KMS-11 (cell line): ENCODE data around the gene DAAM2.

Experiments
- H2AFZ ChIP-seq: fragments of 200-600 bp; sonication (generic); 2 replicates; pipeline ENCODE4 v1.6.1; 2016; ENCODE audit warnings: antibody characterized with exemption, mixed run types, low read depth
- H3K27ac ChIP-seq: fragments of 200-600 bp; sonication (generic); 2 replicates; pipeline ENCODE4 v1.6.1; 2016; ENCODE audit warnings: mild to moderate bottlenecking, mixed run types
- H3K27me3 ChIP-seq: fragments of 200-600 bp; sonication (generic); 2 replicates; pipeline ENCODE4 v1.6.1; 2017; ENCODE audit warnings: mild to moderate bottlenecking, low read depth, mixed run types, moderate library complexity; ENCODE audit not compliant: insufficient read depth
- H3K36me3 ChIP-seq: fragments of 200-600 bp; sonication (generic); 2 replicates; pipeline ENCODE4 v1.6.1; 2017; ENCODE audit warnings: mild to moderate bottlenecking, mixed run types; ENCODE audit not compliant: insufficient read depth
- H3K4me1 ChIP-seq: fragments of 200-600 bp; sonication (generic); 2 replicates; pipeline ENCODE4 v1.6.1; 2016; ENCODE audit warnings: mild to moderate bottlenecking, low read depth, mixed run types; ENCODE audit not compliant: poor library complexity, severe bottlenecking
- H3K4me2 ChIP-seq: fragments of 200-600 bp; sonication (generic); 2 replicates; pipeline ENCODE4 v1.7.0; 2016; ENCODE audit warnings: mild to moderate bottlenecking, mixed run types
- H3K4me3 ChIP-seq: fragments of 200-600 bp; sonication (generic); IDR thresholded peaks from 2 replicates; pipeline ENCODE4 v1.6.1; 2017; ENCODE audit warnings: low read depth, low read length, mixed read lengths; ENCODE audit not compliant: insufficient read depth
- H3K79me2 ChIP-seq: fragments of 200-600 bp; sonication (generic); 2 replicates; pipeline ENCODE4 v1.6.1; 2016; ENCODE audit warnings: low read depth, mixed run types; ENCODE audit not compliant: insufficient read depth
- H3K9ac ChIP-seq: fragments of 200-600 bp; sonication (generic); 2 replicates; pipeline ENCODE4 v1.6.1; 2016; ENCODE audit warnings: mild to moderate bottlenecking, mixed run types
- H4K20me1 ChIP-seq: fragments of 200-600 bp; sonication (generic); 2 replicates; pipeline ENCODE4 v1.6.1; 2016; ENCODE audit warnings: mild to moderate bottlenecking, mixed run types; ENCODE audit not compliant: insufficient read depth
- TF ChIP-seq, protein P1 (sequence below): fragments of 200-600 bp; sonication (generic); conservative IDR thresholded peaks from 2 replicates; pipeline ENCODE4 v1.6.1; 2017; ENCODE audit warnings: low read depth, mild to moderate bottlenecking, antibody characterized with exemption, low read length, moderate library complexity, mixed read lengths

The DAAM2 gene

DNA sequence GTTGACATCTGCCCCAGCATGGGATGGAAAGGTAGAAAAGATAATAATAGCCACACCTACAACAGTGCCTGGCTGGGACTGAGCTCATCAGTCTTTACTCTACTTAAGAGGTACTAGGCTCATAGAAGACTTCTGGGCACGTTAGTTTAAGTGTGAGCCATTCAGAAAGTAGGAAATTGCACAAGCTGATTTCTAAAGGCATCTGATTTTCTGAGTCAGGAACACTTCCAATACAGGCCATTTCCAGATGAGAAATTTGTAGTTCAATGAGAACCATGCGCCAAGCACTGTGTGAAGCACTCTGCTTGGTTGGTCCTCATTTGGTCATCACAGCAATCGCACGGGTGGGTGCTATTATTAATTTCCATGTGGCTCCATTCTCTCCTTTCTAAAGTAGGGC, 99.8 kb downstream of the DAAM2 start:
- TF ChIP-seq, protein P1, sequence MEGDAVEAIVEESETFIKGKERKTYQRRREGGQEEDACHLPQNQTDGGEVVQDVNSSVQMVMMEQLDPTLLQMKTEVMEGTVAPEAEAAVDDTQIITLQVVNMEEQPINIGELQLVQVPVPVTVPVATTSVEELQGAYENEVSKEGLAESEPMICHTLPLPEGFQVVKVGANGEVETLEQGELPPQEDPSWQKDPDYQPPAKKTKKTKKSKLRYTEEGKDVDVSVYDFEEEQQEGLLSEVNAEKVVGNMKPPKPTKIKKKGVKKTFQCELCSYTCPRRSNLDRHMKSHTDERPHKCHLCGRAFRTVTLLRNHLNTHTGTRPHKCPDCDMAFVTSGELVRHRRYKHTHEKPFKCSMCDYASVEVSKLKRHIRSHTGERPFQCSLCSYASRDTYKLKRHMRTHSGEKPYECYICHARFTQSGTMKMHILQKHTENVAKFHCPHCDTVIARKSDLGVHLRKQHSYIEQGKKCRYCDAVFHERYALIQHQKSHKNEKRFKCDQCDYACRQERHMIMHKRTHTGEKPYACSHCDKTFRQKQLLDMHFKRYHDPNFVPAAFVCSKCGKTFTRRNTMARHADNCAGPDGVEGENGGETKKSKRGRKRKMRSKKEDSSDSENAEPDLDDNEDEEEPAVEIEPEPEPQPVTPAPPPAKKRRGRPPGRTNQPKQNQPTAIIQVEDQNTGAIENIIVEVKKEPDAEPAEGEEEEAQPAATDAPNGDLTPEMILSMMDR, result no peak
- no peak overlapping the region for H3K4me3 ChIP-seq

DNA sequence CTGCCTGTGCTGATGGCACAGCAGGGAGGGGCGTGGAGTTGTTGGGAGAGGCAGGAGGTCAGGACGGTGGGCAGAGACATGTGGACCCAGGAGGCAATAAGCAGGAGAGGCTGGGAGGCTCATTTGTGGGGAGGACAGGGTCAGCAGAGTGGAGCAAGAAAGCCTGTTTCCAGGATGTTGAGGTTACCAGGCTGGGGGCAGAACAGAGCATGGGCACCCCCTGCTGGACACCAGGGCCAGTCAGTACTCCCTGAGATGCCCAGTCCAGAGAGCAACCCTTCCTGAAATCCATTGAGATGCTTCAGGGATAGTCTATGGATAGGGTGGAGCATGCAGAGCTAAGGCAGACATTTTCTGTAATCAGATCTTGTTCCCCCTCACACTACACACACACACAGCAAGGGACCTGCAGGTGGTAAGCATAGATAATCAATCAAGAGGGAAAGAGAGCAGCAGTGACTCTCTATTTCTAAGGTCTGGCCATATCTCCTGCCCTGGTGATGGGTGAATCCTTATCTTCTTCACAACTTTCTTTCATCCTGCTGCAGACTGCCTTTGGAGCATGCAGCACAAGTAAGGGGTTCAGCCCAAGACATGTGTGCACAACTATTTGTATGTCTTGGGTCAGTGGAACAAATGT, 100.4 kb downstream of the DAAM2 start:
- Histone ChIP-seq H3K4me2 (no peak overlapping the region), H3K27ac (no peak overlapping the region)
- TF ChIP-seq, protein P1, result peak; percentile 46; the same call in 1 of the 2 replicates

More for the DNA sequence above, 99.8 kb downstream of the DAAM2 start:
- Histone ChIP-seq H3K4me2 (no peak overlapping the region), H3K9ac (no peak overlapping the region), H2AFZ (no peak overlapping the region), H3K27ac (no peak overlapping the region), H3K4me1 (no peaks in the 10 kb centered on the region), H3K79me2 (no peaks in the 10 kb centered on the region), H4K20me1 (no peaks in the 10 kb centered on the region), H3K36me3 (no peaks in the 10 kb centered on the region), H3K27me3 (no peaks in the 10 kb centered on the region)

DNA sequence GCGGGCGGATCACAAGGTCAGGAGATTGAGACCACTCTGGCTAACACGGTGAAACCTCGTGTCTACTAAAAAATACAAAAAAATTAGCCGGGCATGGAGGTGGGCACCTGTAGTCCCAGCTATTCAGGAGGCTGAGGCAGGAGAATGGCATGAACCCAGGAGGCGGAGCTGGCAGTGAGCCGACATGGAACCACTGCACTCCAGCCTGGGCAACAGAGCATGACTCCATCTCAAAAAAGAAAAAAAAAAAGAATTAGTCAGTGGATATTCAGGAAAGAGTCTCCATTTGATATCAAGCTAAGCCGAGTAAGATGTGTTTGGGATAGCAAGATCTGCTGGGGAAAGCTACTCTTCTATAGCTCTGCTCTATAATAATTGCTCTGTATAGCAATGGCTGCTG, 101.1 kb downstream of the DAAM2 start:
- Histone ChIP-seq H3K36me3 (no peaks in the 10 kb centered on the region), H3K9ac (no peak overlapping the region), H3K79me2 (no peaks in the 10 kb centered on the region), H3K4me1 (no peaks in the 10 kb centered on the region), H4K20me1 (no peaks in the 10 kb centered on the region), H3K27ac (no peak overlapping the region), H3K4me3 (no peak overlapping the region), H2AFZ (no peak overlapping the region), H3K27me3 (no peaks in the 10 kb centered on the region), H3K4me2 (no peak overlapping the region)
- TF ChIP-seq, protein P1, result no peak

More for the DNA sequence above, 100.4 kb downstream of the DAAM2 start:
- Histone ChIP-seq H3K4me1 (no peaks in the 10 kb centered on the region), H2AFZ (no peak overlapping the region), H3K79me2 (no peaks in the 10 kb centered on the region), H3K36me3 (no peaks in the 10 kb centered on the region), H3K4me3 (no peak overlapping the region), H4K20me1 (no peaks in the 10 kb centered on the region), H3K27me3 (no peaks in the 10 kb centered on the region), H3K9ac (no peak overlapping the region)

DNA sequence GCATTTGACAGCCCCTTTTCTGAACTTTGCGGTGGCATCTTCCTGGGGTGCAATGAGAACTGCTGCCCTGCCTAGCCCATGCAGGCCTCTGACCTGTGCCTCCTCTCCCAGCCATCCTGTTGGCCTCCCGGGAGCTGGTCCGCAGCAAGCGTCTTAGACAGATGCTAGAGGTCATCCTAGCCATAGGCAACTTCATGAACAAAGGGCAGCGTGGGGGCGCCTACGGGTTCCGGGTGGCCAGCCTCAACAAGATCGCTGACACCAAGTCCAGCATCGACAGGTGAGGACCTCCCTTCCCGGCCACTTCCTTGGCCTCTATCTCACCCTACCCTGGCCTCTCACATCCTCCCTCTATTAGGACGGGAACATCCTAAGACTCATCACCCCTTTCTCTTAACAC, 104.5 kb downstream of the DAAM2 start:
- Histone ChIP-seq H3K9ac (no peak overlapping the region), H3K4me3 (no peak overlapping the region), H4K20me1 (no peaks in the 10 kb centered on the region), H2AFZ (no peak overlapping the region), H3K27me3 (no peaks in the 10 kb centered on the region), H3K4me2 (no peak overlapping the region), H3K27ac (no peak overlapping the region), H3K79me2 (no peaks in the 10 kb centered on the region), H3K36me3 (no peaks in the 10 kb centered on the region), H3K4me1 (no peaks in the 10 kb centered on the region)
- TF ChIP-seq, protein P1, result no peak
